GM19324 (cell line): Measurements from ENCODE around the gene PLPP2.

Experiments used
- ATAC-seq: cut with Tn5 transposase; IDR thresholded peaks from one replicate; pipeline ENCODE4 v1.9.1; 2021; ENCODE audit warnings: mild to moderate bottlenecking, moderate library complexity; ENCODE audit not compliant: unreplicated experiment, low FRiP score

The PLPP2 gene

GRCh38 chr19:317710-318508 lies 26.7 kb upstream of the PLPP2 start:
- ATAC-seq: no peak

- no peak for ATAC-seq
Observed at GRCh38 chr19:315811-316210, 24.6 kb upstream of the PLPP2 start.

GRCh38 chr19:313988-314815 lies 23.0 kb upstream of the PLPP2 start:
- ATAC-seq: no peak

GRCh38 chr19:313169-313987 lies 22.2 kb upstream of the PLPP2 start:
- no peak for ATAC-seq

- no peak for ATAC-seq
Observed at GRCh38 chr19:311813-312261, 20.6 kb upstream of the PLPP2 start.

GRCh38 chr19:310781-311496 lies 19.7 kb upstream of the PLPP2 start:
- ATAC-seq: no peak

GRCh38 chr19:310141-310651 lies 19.0 kb upstream of the PLPP2 start:
- no peak for ATAC-seq

- no peak for ATAC-seq
Observed at GRCh38 chr19:309206-309565, 18.0 kb upstream of the PLPP2 start.

- ATAC-seq: no peak
Observed at GRCh38 chr19:308471-309205, 17.4 kb upstream of the PLPP2 start.

GRCh38 chr19:307793-308420 lies 16.7 kb upstream of the PLPP2 start:
- ATAC-seq: no peak

- no peak for ATAC-seq
Observed at GRCh38 chr19:307111-307531, 15.9 kb upstream of the PLPP2 start.

GRCh38 chr19:306151-306900 lies 15.1 kb upstream of the PLPP2 start:
- no peak for ATAC-seq

- no peak for ATAC-seq
Observed at GRCh38 chr19:305240-306150, 14.3 kb upstream of the PLPP2 start.

GRCh38 chr19:296476-297225 lies 5.4 kb upstream of the PLPP2 start:
- ATAC-seq: no peak

GRCh38 chr19:295687-296370 lies 4.6 kb upstream of the PLPP2 start:
- no peak for ATAC-seq
